Mesothelial cell of epicardium (in vitro differentiated cells): ENCODE measurements around the gene AP5B1. TPM values are rescaled to one million over a fixed set of nuclear protein-coding genes. Genes with fewer than 3 reads are reported as not detected.

Experiments used
- DNase-seq, 2 experiments: peaks; one replicate each; pipeline ENCODE4 v3.0.0; 2021; ENCODE audit warnings: low spot score in 2 of 2; ENCODE audit not compliant: unreplicated experiment in 2 of 2
- H3K27ac Mint-ChIP-seq: 2 replicates; pipeline ENCODE4 v1.8.0; 2021; ENCODE audit warnings: mixed read lengths
- H3K27me3 Mint-ChIP-seq: 2 replicates; pipeline ENCODE4 v1.8.0; 2021; ENCODE audit warnings: low read depth, mixed read lengths
- H3K36me3 Mint-ChIP-seq: 2 replicates; pipeline ENCODE4 v1.8.0; 2021; ENCODE audit warnings: mixed read lengths
- H3K4me1 Mint-ChIP-seq: 2 replicates; pipeline ENCODE4 v1.8.0; 2021; ENCODE audit warnings: mixed read lengths
- H3K4me3 Mint-ChIP-seq: 2 replicates; pipeline ENCODE4 v1.8.0; 2021; ENCODE audit warnings: mild to moderate bottlenecking, moderate library complexity, mixed read lengths
- H3K9me3 Mint-ChIP-seq: 2 replicates; pipeline ENCODE4 v1.8.0; 2021; ENCODE audit warnings: mixed read lengths
- CTCF ChIP-seq: fragments of 200-600 bp; sonication (generic); IDR thresholded peaks from one replicate; pipeline ENCODE4 v1.5.0; 2021; ENCODE audit warnings: antibody characterized with exemption; ENCODE audit not compliant: unreplicated experiment
- total RNA-seq: library from RNA; stranded (reverse); gene quantifications from 3 replicates; pipeline ENCODE4 v1.2.1, GENCODE V29; 2021

AP5B1 gene
- total RNA-seq, 1 donor from 2014 or later = 23.3 TPM

GRCh38 chr11:65791719-65792213 is 11.0 kb upstream of the AP5B1 start:
- DNase-seq = no peak
- no peak for TF ChIP-seq CTCF
- Mint-ChIP-seq H3K36me3 (no peaks in the 10 kb centered on the region), H3K4me3 (no peak overlapping the region), H3K27me3 (peaks cover 33% of the 10 kb centered on the region), H3K4me1 (peaks cover 18% of the 10 kb centered on the region), H3K27ac (no peak overlapping the region), H3K9me3 (no peaks in the 10 kb centered on the region)

GRCh38 chr11:65790902-65791650 is 10.3 kb upstream of the AP5B1 start:
- Mint-ChIP-seq H3K36me3 (no peaks in the 10 kb centered on the region), H3K27me3 (peaks cover 34% of the 10 kb centered on the region), H3K4me3 (no peak overlapping the region), H3K27ac (no peak overlapping the region), H3K4me1 (peaks cover 18% of the 10 kb centered on the region), H3K9me3 (no peaks in the 10 kb centered on the region)
- no peak for DNase-seq
- TF ChIP-seq CTCF = no peak

- TF ChIP-seq CTCF = no peak
- H3K27ac Mint-ChIP-seq = no peak overlapping the region
- no peak for DNase-seq
- H3K4me1 Mint-ChIP-seq = peaks cover 23% of the 10 kb centered on the region
- no peaks in the 10 kb centered on the region for H3K9me3 Mint-ChIP-seq
- H3K36me3 Mint-ChIP-seq = no peaks in the 10 kb centered on the region
- no peak overlapping the region for H3K4me3 Mint-ChIP-seq
- H3K27me3 Mint-ChIP-seq = peaks cover 42% of the 10 kb centered on the region
These were observed 9.5 kb upstream of the AP5B1 start for GRCh38 chr11:65790104-65790901.

GRCh38 chr11:65789230-65790103 is 8.7 kb upstream of the AP5B1 start:
- DNase-seq = no peak
- Mint-ChIP-seq H3K27ac (no peak overlapping the region), H3K36me3 (no peaks in the 10 kb centered on the region), H3K9me3 (no peaks in the 10 kb centered on the region), H3K4me3 (peak overlapping the region; percentile 45), H3K4me1 (peaks cover 26% of the 10 kb centered on the region), H3K27me3 (peaks cover 49% of the 10 kb centered on the region)
- TF ChIP-seq CTCF = no peak

GRCh38 chr11:65788821-65789220 is 8.0 kb upstream of the AP5B1 start:
- Mint-ChIP-seq H3K27me3 (peaks cover 55% of the 10 kb centered on the region), H3K36me3 (no peaks in the 10 kb centered on the region), H3K4me3 (peak overlapping the region; percentile 76), H3K27ac (no peak overlapping the region), H3K9me3 (no peaks in the 10 kb centered on the region), H3K4me1 (peaks cover 31% of the 10 kb centered on the region)
- DNase-seq = no peak
- TF ChIP-seq CTCF = no peak
